KMS-11 (cell line): ENCODE measurements around the gene MAMDC2.

Experiments
- H2AFZ ChIP-seq: fragments of 200-600 bp; sonication (generic); 2 replicates; pipeline ENCODE4 v1.6.1; 2016; ENCODE audit warnings: antibody characterized with exemption, mixed run types, low read depth
- H3K27ac ChIP-seq: fragments of 200-600 bp; sonication (generic); 2 replicates; pipeline ENCODE4 v1.6.1; 2016; ENCODE audit warnings: mild to moderate bottlenecking, mixed run types
- H3K27me3 ChIP-seq: fragments of 200-600 bp; sonication (generic); 2 replicates; pipeline ENCODE4 v1.6.1; 2017; ENCODE audit warnings: mild to moderate bottlenecking, low read depth, mixed run types, moderate library complexity; ENCODE audit not compliant: insufficient read depth
- H3K36me3 ChIP-seq: fragments of 200-600 bp; sonication (generic); 2 replicates; pipeline ENCODE4 v1.6.1; 2017; ENCODE audit warnings: mild to moderate bottlenecking, mixed run types; ENCODE audit not compliant: insufficient read depth
- H3K4me1 ChIP-seq: fragments of 200-600 bp; sonication (generic); 2 replicates; pipeline ENCODE4 v1.6.1; 2016; ENCODE audit warnings: mild to moderate bottlenecking, low read depth, mixed run types; ENCODE audit not compliant: poor library complexity, severe bottlenecking
- H3K4me2 ChIP-seq: fragments of 200-600 bp; sonication (generic); 2 replicates; pipeline ENCODE4 v1.7.0; 2016; ENCODE audit warnings: mild to moderate bottlenecking, mixed run types
- H3K4me3 ChIP-seq: fragments of 200-600 bp; sonication (generic); IDR thresholded peaks from 2 replicates; pipeline ENCODE4 v1.6.1; 2017; ENCODE audit warnings: low read depth, low read length, mixed read lengths; ENCODE audit not compliant: insufficient read depth
- H3K79me2 ChIP-seq: fragments of 200-600 bp; sonication (generic); 2 replicates; pipeline ENCODE4 v1.6.1; 2016; ENCODE audit warnings: low read depth, mixed run types; ENCODE audit not compliant: insufficient read depth
- H3K9ac ChIP-seq: fragments of 200-600 bp; sonication (generic); 2 replicates; pipeline ENCODE4 v1.6.1; 2016; ENCODE audit warnings: mild to moderate bottlenecking, mixed run types
- H4K20me1 ChIP-seq: fragments of 200-600 bp; sonication (generic); 2 replicates; pipeline ENCODE4 v1.6.1; 2016; ENCODE audit warnings: mild to moderate bottlenecking, mixed run types; ENCODE audit not compliant: insufficient read depth
- TF ChIP-seq, protein P1 (sequence below): fragments of 200-600 bp; sonication (generic); conservative IDR thresholded peaks from 2 replicates; pipeline ENCODE4 v1.6.1; 2017; ENCODE audit warnings: low read depth, mild to moderate bottlenecking, antibody characterized with exemption, low read length, moderate library complexity, mixed read lengths

Gene MAMDC2

DNA sequence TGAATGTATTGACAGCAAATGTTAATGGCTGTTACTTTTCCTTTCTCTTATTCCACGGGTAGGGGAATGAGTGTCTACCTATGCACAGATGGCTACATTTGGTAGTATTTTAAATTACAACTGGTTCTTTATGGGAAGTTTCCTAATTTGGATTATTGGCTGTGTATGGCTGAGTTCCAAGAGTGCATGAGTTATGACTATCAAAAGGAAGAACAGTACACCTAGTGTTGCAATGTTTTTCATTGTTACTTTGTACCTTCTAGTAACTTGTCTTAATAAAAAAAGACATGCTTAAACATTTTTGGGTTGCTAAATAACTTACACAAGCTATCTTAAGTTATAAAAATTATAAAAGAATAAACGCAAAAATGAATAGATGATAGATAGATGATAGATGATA is 35.8 kb upstream of the MAMDC2 start:
- Histone ChIP-seq H3K4me2 (no peak overlapping the region), H3K27me3 (no peaks in the 10 kb centered on the region), H2AFZ (no peak overlapping the region), H3K79me2 (no peaks in the 10 kb centered on the region), H3K4me3 (no peak overlapping the region), H3K27ac (no peak overlapping the region), H3K36me3 (no peaks in the 10 kb centered on the region), H3K9ac (no peak overlapping the region), H3K4me1 (no peaks in the 10 kb centered on the region), H4K20me1 (no peaks in the 10 kb centered on the region)
- TF ChIP-seq, protein P1, sequence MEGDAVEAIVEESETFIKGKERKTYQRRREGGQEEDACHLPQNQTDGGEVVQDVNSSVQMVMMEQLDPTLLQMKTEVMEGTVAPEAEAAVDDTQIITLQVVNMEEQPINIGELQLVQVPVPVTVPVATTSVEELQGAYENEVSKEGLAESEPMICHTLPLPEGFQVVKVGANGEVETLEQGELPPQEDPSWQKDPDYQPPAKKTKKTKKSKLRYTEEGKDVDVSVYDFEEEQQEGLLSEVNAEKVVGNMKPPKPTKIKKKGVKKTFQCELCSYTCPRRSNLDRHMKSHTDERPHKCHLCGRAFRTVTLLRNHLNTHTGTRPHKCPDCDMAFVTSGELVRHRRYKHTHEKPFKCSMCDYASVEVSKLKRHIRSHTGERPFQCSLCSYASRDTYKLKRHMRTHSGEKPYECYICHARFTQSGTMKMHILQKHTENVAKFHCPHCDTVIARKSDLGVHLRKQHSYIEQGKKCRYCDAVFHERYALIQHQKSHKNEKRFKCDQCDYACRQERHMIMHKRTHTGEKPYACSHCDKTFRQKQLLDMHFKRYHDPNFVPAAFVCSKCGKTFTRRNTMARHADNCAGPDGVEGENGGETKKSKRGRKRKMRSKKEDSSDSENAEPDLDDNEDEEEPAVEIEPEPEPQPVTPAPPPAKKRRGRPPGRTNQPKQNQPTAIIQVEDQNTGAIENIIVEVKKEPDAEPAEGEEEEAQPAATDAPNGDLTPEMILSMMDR: no peak

DNA sequence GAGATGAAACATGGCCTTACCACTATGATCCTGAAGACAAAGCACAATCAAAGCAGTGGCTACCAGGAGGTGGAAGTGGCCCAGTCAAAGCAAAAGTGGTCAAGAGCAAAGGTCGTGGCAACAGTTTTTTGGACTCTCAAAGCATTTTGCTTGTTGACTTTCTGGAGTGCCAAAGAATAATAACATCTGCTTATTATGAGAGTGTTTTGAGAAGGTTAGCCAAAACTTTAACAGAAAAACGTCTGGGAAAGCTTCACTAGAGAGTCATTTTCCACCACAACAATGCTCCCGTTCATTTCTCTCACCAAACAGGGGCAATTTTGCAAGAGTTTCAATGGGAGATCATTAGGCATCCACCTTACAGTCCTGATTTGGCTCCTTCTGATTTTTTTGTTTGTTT is 33.6 kb upstream of the MAMDC2 start:
- Histone ChIP-seq H4K20me1 (no peaks in the 10 kb centered on the region), H3K4me2 (no peak overlapping the region), H3K4me1 (no peaks in the 10 kb centered on the region), H3K9ac (no peak overlapping the region), H3K27ac (no peak overlapping the region), H3K36me3 (no peaks in the 10 kb centered on the region), H2AFZ (no peak overlapping the region), H3K4me3 (no peak overlapping the region), H3K27me3 (no peaks in the 10 kb centered on the region), H3K79me2 (no peaks in the 10 kb centered on the region)
- TF ChIP-seq, protein P1: no peak

DNA sequence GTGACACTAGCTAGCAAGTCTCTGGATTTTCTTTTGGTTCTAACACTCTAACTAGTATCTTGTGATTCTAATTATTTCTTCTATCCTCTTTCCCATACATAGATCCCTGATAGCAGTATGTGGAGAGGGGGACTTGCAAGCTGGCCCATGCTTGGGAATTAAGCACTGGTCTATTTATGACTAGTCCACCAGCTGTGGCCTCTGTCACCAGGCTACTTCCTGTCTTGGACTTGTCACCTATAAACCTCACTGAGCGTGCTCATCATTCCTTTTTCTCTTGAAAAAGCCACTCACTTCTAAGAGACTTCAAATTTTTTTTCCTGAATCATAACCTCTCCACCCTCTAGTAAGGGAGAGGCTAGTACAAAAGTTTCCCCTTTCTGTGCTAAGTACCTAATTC is 32.3 kb upstream of the MAMDC2 start:
- H3K4me3 ChIP-seq: no peak overlapping the region
- no peaks in the 10 kb centered on the region for H4K20me1 ChIP-seq
- no peak overlapping the region for H2AFZ ChIP-seq
- H3K4me2 ChIP-seq: no peak overlapping the region
- no peak overlapping the region for H3K9ac ChIP-seq
- TF ChIP-seq, protein P1: no peak
- no peaks in the 10 kb centered on the region for H3K4me1 ChIP-seq
- no peaks in the 10 kb centered on the region for H3K27me3 ChIP-seq
- H3K36me3 ChIP-seq: no peaks in the 10 kb centered on the region
- H3K27ac ChIP-seq: no peak overlapping the region
- no peaks in the 10 kb centered on the region for H3K79me2 ChIP-seq

DNA sequence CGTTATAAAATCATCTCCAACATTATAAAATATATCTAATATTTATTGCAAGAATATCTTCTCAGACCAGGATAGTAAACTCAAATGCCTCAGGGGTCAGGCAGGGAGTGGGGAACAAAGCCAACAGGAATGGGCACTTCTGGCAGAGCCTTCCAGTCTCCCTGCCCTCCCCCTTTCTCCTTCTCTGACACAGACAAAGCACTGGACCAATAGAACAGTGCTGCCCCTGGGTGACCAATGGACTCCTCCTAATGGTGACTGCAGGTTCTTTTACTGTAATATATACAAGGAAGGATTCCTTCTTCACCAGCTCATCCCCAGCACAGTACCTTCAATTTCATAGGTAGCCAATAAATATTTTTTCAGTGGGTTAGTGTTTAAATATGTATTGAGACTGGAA is 31.1 kb upstream of the MAMDC2 start:
- H3K4me3 ChIP-seq: no peak overlapping the region
- no peaks in the 10 kb centered on the region for H3K79me2 ChIP-seq
- no peaks in the 10 kb centered on the region for H4K20me1 ChIP-seq
- H3K36me3 ChIP-seq: no peaks in the 10 kb centered on the region
- H3K27me3 ChIP-seq: no peaks in the 10 kb centered on the region
- TF ChIP-seq, protein P1: no peak
- no peak overlapping the region for H2AFZ ChIP-seq
- no peak overlapping the region for H3K27ac ChIP-seq
- no peaks in the 10 kb centered on the region for H3K4me1 ChIP-seq
- no peak overlapping the region for H3K9ac ChIP-seq
- no peak overlapping the region for H3K4me2 ChIP-seq
